Coronary artery (tissue), 2 donors: Measurements from ENCODE around the gene EFCC1.

Experiments used
- DNase-seq: peaks from one replicate; pipeline ENCODE4 v3.0.0-alpha.2; 2017; ENCODE audit warnings: low spot score
- H3K27ac ChIP-seq, 2 donors: fragments of 200-600 bp; sonication (generic); one replicate each; pipeline ENCODE4 v1.5.1; 2016 to 2019
- H3K4me3 ChIP-seq: fragments of 200-600 bp; sonication (generic); 2 replicates; pipeline ENCODE4 v1.5.1; 2016; ENCODE audit warnings: mild to moderate bottlenecking, moderate library complexity
- TF ChIP-seq, protein P1 (sequence below): fragments of 200-600 bp; sonication (generic); IDR thresholded peaks from one replicate; pipeline ENCODE4 v1.5.1; 2019; ENCODE audit warnings: antibody characterized with exemption

Gene EFCC1

GRCh38 chr3:128994581-128995546, 6.2 kb upstream of the EFCC1 start:
- H3K27ac ChIP-seq: no peak overlapping the region
- H3K4me3 ChIP-seq: peak overlapping the region; percentile 71
- DNase-seq: no peak
- TF ChIP-seq, protein P1, sequence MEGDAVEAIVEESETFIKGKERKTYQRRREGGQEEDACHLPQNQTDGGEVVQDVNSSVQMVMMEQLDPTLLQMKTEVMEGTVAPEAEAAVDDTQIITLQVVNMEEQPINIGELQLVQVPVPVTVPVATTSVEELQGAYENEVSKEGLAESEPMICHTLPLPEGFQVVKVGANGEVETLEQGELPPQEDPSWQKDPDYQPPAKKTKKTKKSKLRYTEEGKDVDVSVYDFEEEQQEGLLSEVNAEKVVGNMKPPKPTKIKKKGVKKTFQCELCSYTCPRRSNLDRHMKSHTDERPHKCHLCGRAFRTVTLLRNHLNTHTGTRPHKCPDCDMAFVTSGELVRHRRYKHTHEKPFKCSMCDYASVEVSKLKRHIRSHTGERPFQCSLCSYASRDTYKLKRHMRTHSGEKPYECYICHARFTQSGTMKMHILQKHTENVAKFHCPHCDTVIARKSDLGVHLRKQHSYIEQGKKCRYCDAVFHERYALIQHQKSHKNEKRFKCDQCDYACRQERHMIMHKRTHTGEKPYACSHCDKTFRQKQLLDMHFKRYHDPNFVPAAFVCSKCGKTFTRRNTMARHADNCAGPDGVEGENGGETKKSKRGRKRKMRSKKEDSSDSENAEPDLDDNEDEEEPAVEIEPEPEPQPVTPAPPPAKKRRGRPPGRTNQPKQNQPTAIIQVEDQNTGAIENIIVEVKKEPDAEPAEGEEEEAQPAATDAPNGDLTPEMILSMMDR: no peak

- TF ChIP-seq, protein P1: no peak
- DNase-seq: no peak
These were observed 5.4 kb upstream of the EFCC1 start for GRCh38 chr3:128995737-128996136.

GRCh38 chr3:128996200-128996599, 4.9 kb upstream of the EFCC1 start:
- TF ChIP-seq, protein P1: no peak
- DNase-seq: no peak
- no peak overlapping the region for H3K4me3 ChIP-seq
- no peak overlapping the region for H3K27ac ChIP-seq

More at GRCh38 chr3:128995737-128996136, 5.4 kb upstream of the EFCC1 start:
- Histone ChIP-seq H3K27ac (no peak overlapping the region), H3K4me3 (no peak overlapping the region)

DNA sequence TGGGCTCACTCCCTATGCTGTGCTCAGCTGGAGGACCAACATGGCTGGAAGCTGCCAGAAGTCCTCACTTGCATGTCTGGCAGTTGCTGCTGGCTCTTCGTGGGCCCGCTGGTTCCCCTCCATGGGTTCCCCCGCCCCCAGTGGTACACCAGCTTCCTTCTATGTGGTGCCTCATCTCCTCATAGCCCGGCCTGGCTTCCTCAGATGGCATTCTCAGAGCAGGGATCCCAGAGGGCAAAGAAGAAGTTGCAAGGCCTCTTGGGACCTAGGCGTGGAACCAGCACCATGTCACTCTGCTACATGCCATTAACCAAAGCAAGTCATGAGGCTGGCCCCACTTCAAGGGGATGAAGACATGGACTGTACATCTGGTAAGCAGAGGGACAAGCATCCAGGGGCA, 4.4 kb upstream of the EFCC1 start:
- no peak overlapping the region for H3K4me3 ChIP-seq
- H3K27ac ChIP-seq: no peak overlapping the region
- TF ChIP-seq, protein P1: no peak
- no peak for DNase-seq

GRCh38 chr3:128997486-128998133, 3.5 kb upstream of the EFCC1 start:
- no peak overlapping the region for H3K27ac ChIP-seq
- H3K4me3 ChIP-seq: no peak overlapping the region
- TF ChIP-seq, protein P1: no peak
- DNase-seq: no peak

- no peak overlapping the region for H3K4me3 ChIP-seq
- no peak overlapping the region for H3K27ac ChIP-seq
- TF ChIP-seq, protein P1: no peak
- DNase-seq: no peak
These were observed 2.5 kb upstream of the EFCC1 start for GRCh38 chr3:128998561-128998960.
